K562 (cell line): Measurements from ENCODE around the gene FOLR2. TPM values are rescaled to one million over a fixed set of nuclear protein-coding genes. Genes with fewer than 3 reads are reported as not detected.
A peak's percentile ranks its signal among the peaks of the same experiment; 100 is the strongest.

Experiments
- ATF7 ChIP-seq: fragments of 450-650 bp; IDR thresholded peaks from 2 replicates; pipeline ENCODE4 v1.7.1; 2014; ENCODE audit warnings: mild to moderate bottlenecking, moderate library complexity
- CHD2 ChIP-seq: IDR thresholded peaks from 2 replicates; pipeline ENCODE4 v1.6.1; 2011; ENCODE audit warnings: low read depth, low read length
- ESRRA ChIP-seq: fragments of 450-650 bp; IDR thresholded peaks from 2 replicates; pipeline ENCODE4 v1.6.1; 2014; ENCODE audit warnings: low read depth, mild to moderate bottlenecking, moderate library complexity, borderline replicate concordance
- HCFC1 ChIP-seq: IDR thresholded peaks from 2 replicates; pipeline ENCODE4 v1.6.1; 2012; ENCODE audit warnings: low read depth, low read length, improper control_type of control experiment
- JUN ChIP-seq, 2 experiments: sonication (generic) in 1 of 2; formaldehyde crosslinking in 1 of 2; IDR thresholded peaks; 2 replicates each; pipeline versions ENCODE4 v1.6.1 to v1.8.0; 2012 to 2022; ENCODE audit warnings: borderline replicate concordance in 2 of 2, mild to moderate bottlenecking in 2 of 2, improper control_type of control experiment in 1 of 2, low read depth in 1 of 2, low read length in 1 of 2, missing genetic modification reagents in 1 of 2
- NCOA6 ChIP-seq: fragments of 450-650 bp; IDR thresholded peaks from 2 replicates; pipeline ENCODE4 v1.6.1; 2017; ENCODE audit warnings: mild to moderate bottlenecking
- PHF8 ChIP-seq: fragments of 200-600 bp; sonication (generic); IDR thresholded peaks from 2 replicates; pipeline ENCODE4 v1.6.1; 2012; ENCODE audit warnings: mixed run types, mild to moderate bottlenecking, inconsistent platforms, low read length, moderate library complexity, borderline replicate concordance
- POLR2AphosphoS2 ChIP-seq: IDR thresholded peaks from 2 replicates; pipeline ENCODE4 v1.6.1; 2012; ENCODE audit warnings: low read length, improper control_type of control experiment
- RNF2 ChIP-seq: sonication (generic); IDR thresholded peaks from 2 replicates; pipeline ENCODE4 v1.6.1; 2016
- SMARCC2 ChIP-seq: fragments of 450-650 bp; IDR thresholded peaks from 2 replicates; pipeline ENCODE4 v1.6.1; 2017; ENCODE audit warnings: antibody characterized with exemption, moderate library complexity, mild to moderate bottlenecking, low read depth
- TARDBP ChIP-seq: fragments of 450-650 bp; IDR thresholded peaks from 2 replicates; pipeline ENCODE4 v1.6.1; 2016
- USF2 ChIP-seq: sonication (generic); formaldehyde crosslinking; IDR thresholded peaks from 2 replicates; pipeline ENCODE4 v1.5.0; 2020; ENCODE audit warnings: missing genetic modification reagents
- ZBTB12 ChIP-seq: fragments of 250-450 bp; sonication (Bioruptor Pico); IDR thresholded peaks from 2 replicates; pipeline ENCODE4 v1.4.0; 2020
- ZBTB9 ChIP-seq: fragments of 450-650 bp; formaldehyde crosslinking; IDR thresholded peaks from 2 replicates; pipeline ENCODE4 v1.4.0; 2020; ENCODE audit warnings: mild to moderate bottlenecking, moderate library complexity
- ZNF140 ChIP-seq: fragments of 250-450 bp; sonication (Bioruptor Pico); IDR thresholded peaks from 2 replicates; pipeline ENCODE4 v1.8.0; 2021; ENCODE audit warnings: moderate library complexity, mild to moderate bottlenecking, inconsistent platforms
- ZNF407 ChIP-seq: fragments of 450-650 bp; IDR thresholded peaks from 2 replicates; pipeline ENCODE4 v1.6.1; 2016; ENCODE audit warnings: low read depth
- ZNF79 ChIP-seq: fragments of 250-450 bp; sonication (Bioruptor Pico); IDR thresholded peaks from 2 replicates; pipeline ENCODE4 v1.4.0; 2020; ENCODE audit warnings: low read depth, mild to moderate bottlenecking, moderate library complexity
- polyA plus RNA-seq, 8 experiments: library from polyadenylated mRNA; depleted of rRNA in 4 of 8; stranded (reverse) in 5 of 8; unstranded in 3 of 8; fragments of >200 nt; fragmentation: Nextera tagmentation in 2 of 8; fragmentation: Illumina TruSeq in 1 of 8; extraction: Ambion mirVana in 2 of 8; extraction: Trizol in 1 of 8; gene quantifications; 2 replicates each; pipeline versions ENCODE4 v1.2.1 to v1.2.3, GENCODE V29; 2011 to 2014; ENCODE audit warnings: inconsistent platforms in 1 of 8, missing spikeins in 1 of 8
- total RNA-seq, 7 experiments: library from RNA; depleted of rRNA in 6 of 7; stranded (reverse); fragments of >200 nt in 6 of 7; fragmentation: Illumina TruSeq in 2 of 7; extraction: Trizol in 2 of 7; gene quantifications; 2 replicates each; pipeline versions ENCODE4 v1.2.1 to v1.2.3, GENCODE V29; 2011 to 2021; ENCODE audit warnings: low replicate concordance in 1 of 7

The FOLR2 gene
- total and polyA plus RNA-seq, 9 of the 15 experiments (the other 6 are each of a cell fraction or from before 2014, with no cell fraction given) = 0.27 TPM; not detected in 8

GRCh38 chr11:72222907-72223614 is 6.5 kb downstream of the FOLR2 start (continued):
- TF ChIP-seq ZNF407 = no peak
- TF ChIP-seq SMARCC2 = no peak
- TF ChIP-seq POLR2AphosphoS2 = no peak
- TF ChIP-seq PHF8 = no peak; the same call in 1 of the 2 replicates
- TF ChIP-seq HCFC1 = no peak; the same call in 1 of the 2 replicates
- TF ChIP-seq ESRRA = no peak
- peak; percentile 58 for TF ChIP-seq ATF7
- TF ChIP-seq ZBTB9 (CRISPR knock-in tag) = no peak
- TF ChIP-seq ZNF79 (CRISPR knock-in tag) = no peak
- no peak for TF ChIP-seq CHD2
- TF ChIP-seq NCOA6 = no peak
- TF ChIP-seq ZBTB12 (CRISPR knock-in tag) = no peak
- no peak for TF ChIP-seq USF2 (CRISPR knock-in tag)
- TF ChIP-seq RNF2 = no peak
- no peak for TF ChIP-seq JUN (IDR thresholded peaks at IDR 0.05; ENCODE audit: borderline replicate concordance, low read depth, low read length)
- no peak; the same call in 1 of the 2 replicates for TF ChIP-seq JUN (CRISPR knock-in tag; IDR thresholded peaks at IDR 0.05; ENCODE audit: borderline replicate concordance)
- no peak for TF ChIP-seq TARDBP
- TF ChIP-seq ZNF140 (CRISPR knock-in tag) = no peak
